BJ (cell line): Measurements from ENCODE around the gene KRT4. TPM values are rescaled to one million over a fixed set of nuclear protein-coding genes. Genes with fewer than 3 reads are reported as not detected.

Experiments used
- CTCF ChIA-PET: fragments of 350-600 bp; formaldehyde crosslinking; extraction: SDS; loops from one replicate; lab custom pipeline; 2021; ENCODE audit warnings: antibody characterized with exemption, inconsistent platforms; lab: Yijun Ruan, JAX
- POLR2A ChIA-PET: fragments of 300-600 bp; sonication (Branson Sonifier 250); formaldehyde crosslinking; extraction: SDS; loops from one replicate; lab custom pipeline; 2021; ENCODE audit warnings: antibody characterized with exemption; lab: Charles Lee
- DNase-seq: peaks from one replicate; pipeline ENCODE4 v3.0.0-alpha.2; 2011; ENCODE audit warnings: low read depth
- H3K27me3 ChIP-seq: 2 replicates; pipeline ENCODE4 v1.6.0; 2011; ENCODE audit warnings: low read length; ENCODE audit not compliant: control insufficient read depth, insufficient read depth
- H3K36me3 ChIP-seq: 2 replicates; pipeline ENCODE4 v1.5.1; 2011; ENCODE audit warnings: low read length; ENCODE audit not compliant: control insufficient read depth, insufficient read depth
- H3K4me3 ChIP-seq: 2 replicates; pipeline ENCODE4 v1.5.1; 2011; ENCODE audit warnings: low read depth, mild to moderate bottlenecking, control low read depth, low read length
- CTCF ChIP-seq: IDR thresholded peaks from 2 replicates; pipeline ENCODE4 v1.5.1; 2011; ENCODE audit warnings: low read depth, mild to moderate bottlenecking, control low read depth, inconsistent platforms, low read length, moderate library complexity; ENCODE audit not compliant: insufficient read depth
- polyA plus RNA-seq: library from polyadenylated mRNA; depleted of rRNA; stranded (reverse); fragments of >200 nt; gene quantifications from 2 replicates; pipeline ENCODE4 v1.2.3, GENCODE V29; 2011

The KRT4 gene
- polyA plus RNA-seq, 1 experiment = 0.12 TPM

- ChIA-PET CTCF (interaction anchor here (0.8 kb wide), 1 partner anchor 1374 kb away, joined by 3 read pairs; no protein-coding TSS in a partner anchor), POLR2A (no interaction called here)
- peaks cover 27% of the 10 kb centered on the region for H3K27me3 ChIP-seq
- H3K4me3 ChIP-seq = no peak overlapping the region
- DNase-seq = no peak
- no peak for TF ChIP-seq CTCF
- H3K36me3 ChIP-seq = no peaks in the 10 kb centered on the region
Measured at GRCh38 chr12:52791271-52792184, 22.4 kb downstream of the KRT4 start.

- TF ChIP-seq CTCF = no peak
- ChIA-PET CTCF (interaction anchor here (1.4 kb wide), 1 partner anchor 8 kb away, joined by 3 read pairs; no protein-coding TSS in a partner anchor), POLR2A (no interaction called here)
- no peak for DNase-seq
- Histone ChIP-seq H3K27me3 (peaks cover 27% of the 10 kb centered on the region), H3K4me3 (no peak overlapping the region), H3K36me3 (no peaks in the 10 kb centered on the region)
Measured at GRCh38 chr12:52790427-52791270, 23.3 kb downstream of the KRT4 start.

- Histone ChIP-seq H3K36me3 (no peaks in the 10 kb centered on the region), H3K4me3 (no peak overlapping the region), H3K27me3 (peaks cover 30% of the 10 kb centered on the region)
- TF ChIP-seq CTCF = no peak
- ChIA-PET POLR2A (no interaction called here), CTCF (interaction anchor here (1.4 kb wide), 2 partner anchors 9 to 14 kb away, joined by 3 read pairs; no protein-coding TSS in a partner anchor)
- no peak for DNase-seq
Measured at GRCh38 chr12:52789637-52790426, 24.1 kb downstream of the KRT4 start.

GRCh38 chr12:52788876-52789636 lies 24.9 kb downstream of the KRT4 start:
- DNase-seq = no peak
- ChIA-PET CTCF (interaction anchor here (1.4 kb wide), 2 partner anchors 9 to 13 kb away, joined by 3 read pairs; no protein-coding TSS in a partner anchor), POLR2A (no interaction called here)
- Histone ChIP-seq H3K27me3 (peaks cover 30% of the 10 kb centered on the region), H3K36me3 (no peaks in the 10 kb centered on the region), H3K4me3 (no peak overlapping the region)
- TF ChIP-seq CTCF = no peak
